HL-60 (cell line): ENCODE data around the gene FGB.

Experiments used
- DNase-seq, 2 experiments: peaks; one replicate each; pipeline ENCODE4 v3.0.0-alpha.2; 2010 to 2020; ENCODE audit warnings: low read depth in 1 of 2, low spot score in 1 of 2
- H3K27ac ChIP-seq: fragments of 250-450 bp; sonication (Bioruptor Pico); replicated peaks from 2 replicates; pipeline ENCODE4 v1.5.1; 2020; ENCODE audit warnings: mild to moderate bottlenecking, moderate library complexity
- H3K27me3 ChIP-seq: fragments of 250-450 bp; sonication (Bioruptor Pico); 2 replicates; pipeline ENCODE4 v1.5.1; 2021; ENCODE audit warnings: mild to moderate bottlenecking, moderate library complexity; ENCODE audit not compliant: insufficient read depth, poor library complexity, severe bottlenecking
- H3K4me3 ChIP-seq: replicated peaks from 2 replicates; pipeline ENCODE4 v1.5.1; 2011; ENCODE audit warnings: mild to moderate bottlenecking, control low read depth, low read length; ENCODE audit not compliant: insufficient read depth
- GABPA ChIP-seq: IDR thresholded peaks from 2 replicates; pipeline ENCODE4 v1.6.1; 2012; ENCODE audit warnings: low read depth
- POLR2AphosphoS5 ChIP-seq: IDR thresholded peaks from 2 replicates; pipeline ENCODE4 v1.6.1; 2012; ENCODE audit warnings: low read depth
- REST ChIP-seq: IDR thresholded peaks from 2 replicates; pipeline ENCODE4 v1.6.1; 2012; ENCODE audit warnings: low read depth; ENCODE audit not compliant: insufficient replicate concordance
- SPI1 ChIP-seq: IDR thresholded peaks from 2 replicates; pipeline ENCODE4 v1.6.1; 2012; ENCODE audit warnings: low read depth, mild to moderate bottlenecking, borderline replicate concordance
- long read RNA-seq: library from polyadenylated mRNA; unstranded; transcript quantifications from one replicate; pipeline ENCODE4 v2.0.0, GENCODE V29; 2020
- TF ChIP-seq, protein P1 (sequence below): IDR thresholded peaks from one replicate; pipeline ENCODE4 v1.5.1; 2011; ENCODE audit warnings: low read length, control low read depth, inconsistent platforms; ENCODE audit not compliant: insufficient read depth

Gene FGB
- long read RNA-seq, partial matches to known transcripts = 0 of 1 reads
- long read RNA-seq, other reads (novel, unspliced or antisense) = 1 of 1 reads

- DNase-seq = no peak
- Histone ChIP-seq H3K27ac (no peak within 1 kb of the TSS), H3K27me3 (no peaks in the 10 kb centered on the region), H3K4me3 (no peak within 1 kb of the TSS)
- no peak for TF ChIP-seq GABPA
- no peak for TF ChIP-seq REST
- no peak for TF ChIP-seq POLR2AphosphoS5
- TF ChIP-seq, protein P1, sequence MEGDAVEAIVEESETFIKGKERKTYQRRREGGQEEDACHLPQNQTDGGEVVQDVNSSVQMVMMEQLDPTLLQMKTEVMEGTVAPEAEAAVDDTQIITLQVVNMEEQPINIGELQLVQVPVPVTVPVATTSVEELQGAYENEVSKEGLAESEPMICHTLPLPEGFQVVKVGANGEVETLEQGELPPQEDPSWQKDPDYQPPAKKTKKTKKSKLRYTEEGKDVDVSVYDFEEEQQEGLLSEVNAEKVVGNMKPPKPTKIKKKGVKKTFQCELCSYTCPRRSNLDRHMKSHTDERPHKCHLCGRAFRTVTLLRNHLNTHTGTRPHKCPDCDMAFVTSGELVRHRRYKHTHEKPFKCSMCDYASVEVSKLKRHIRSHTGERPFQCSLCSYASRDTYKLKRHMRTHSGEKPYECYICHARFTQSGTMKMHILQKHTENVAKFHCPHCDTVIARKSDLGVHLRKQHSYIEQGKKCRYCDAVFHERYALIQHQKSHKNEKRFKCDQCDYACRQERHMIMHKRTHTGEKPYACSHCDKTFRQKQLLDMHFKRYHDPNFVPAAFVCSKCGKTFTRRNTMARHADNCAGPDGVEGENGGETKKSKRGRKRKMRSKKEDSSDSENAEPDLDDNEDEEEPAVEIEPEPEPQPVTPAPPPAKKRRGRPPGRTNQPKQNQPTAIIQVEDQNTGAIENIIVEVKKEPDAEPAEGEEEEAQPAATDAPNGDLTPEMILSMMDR = no peak
- TF ChIP-seq SPI1 = no peak
These were observed at the start of gene FGB for GRCh38 chr4:154562697-154563254. Gene FGB, plus strand, starts transcription at chr4:154563011. Its CDS starts 8 bp downstream, at chr4:154563019.

- TF ChIP-seq GABPA (no peak), POLR2AphosphoS5 (no peak), SPI1 (no peak), REST (no peak)
- TF ChIP-seq, protein P1 = no peak
- Histone ChIP-seq H3K4me3 (no peak overlapping the region), H3K27ac (no peak overlapping the region), H3K27me3 (no peaks in the 10 kb centered on the region)
- DNase-seq = no peak
These were observed 46.3 kb upstream of the FGB start for GRCh38 chr4:154516318-154517029.

DNA sequence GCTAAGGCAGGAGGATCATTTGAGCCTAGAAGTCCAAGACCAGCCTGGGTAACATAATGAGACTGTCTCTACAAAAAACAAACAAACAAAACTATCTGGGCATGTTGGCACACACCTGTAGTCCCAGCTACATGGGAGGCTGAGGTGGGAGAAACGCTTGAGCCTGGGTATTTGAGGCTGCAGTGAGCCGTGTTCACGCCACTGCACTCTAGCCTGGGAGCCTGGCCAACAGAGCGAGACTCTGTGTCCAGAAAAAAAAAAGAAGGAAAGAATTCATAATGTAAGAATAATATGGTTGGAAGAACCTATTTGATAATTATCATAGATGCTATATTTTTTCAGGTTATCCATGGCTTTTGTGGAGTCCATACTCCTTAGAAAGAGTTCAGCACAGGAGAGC is 45.2 kb upstream of the FGB start:
- no peak for TF ChIP-seq POLR2AphosphoS5
- TF ChIP-seq SPI1 = no peak
- TF ChIP-seq, protein P1 = no peak
- TF ChIP-seq REST = no peak
- no peak for TF ChIP-seq GABPA
- Histone ChIP-seq H3K27ac (no peak overlapping the region), H3K4me3 (no peak overlapping the region), H3K27me3 (peaks cover 2% of the 10 kb centered on the region)
- no peak for DNase-seq
